ENCODE data around the gene G6PC3.

The G6PC3 gene

DNA sequence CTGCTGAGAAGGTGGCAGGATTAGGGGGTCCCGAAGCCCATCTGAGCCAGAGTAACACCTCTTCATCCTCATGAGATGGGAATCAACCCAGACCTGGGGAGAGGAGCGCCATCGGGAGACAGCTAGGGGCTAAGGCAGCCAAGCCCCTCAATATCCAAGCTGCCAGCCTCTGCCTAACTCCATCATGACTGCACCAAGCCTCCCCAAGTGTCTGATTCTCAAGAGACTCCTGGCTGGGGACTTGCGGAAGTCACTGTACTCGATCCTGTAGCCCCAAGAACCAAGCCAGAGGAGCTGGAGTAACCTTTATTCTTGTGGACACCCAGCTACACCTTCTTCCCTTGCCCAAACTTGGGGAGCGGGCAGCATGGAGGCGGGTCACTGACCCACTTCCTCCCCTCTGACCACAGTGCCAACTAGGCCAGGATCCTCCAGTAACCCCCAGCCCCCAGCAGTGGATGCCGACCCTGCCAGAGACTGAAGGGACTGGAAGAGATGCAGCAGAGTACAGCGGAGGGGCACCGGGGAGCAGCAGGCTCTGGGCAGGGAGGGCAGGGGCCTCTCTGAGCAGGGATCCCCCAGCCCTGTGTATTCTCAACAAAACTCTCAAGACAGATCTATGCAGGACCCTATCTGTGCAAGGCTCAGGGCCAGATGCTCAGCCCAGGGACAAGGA, 39.6 kb downstream of the G6PC3 start:
- TF ChIP-seq, protein P1, sequence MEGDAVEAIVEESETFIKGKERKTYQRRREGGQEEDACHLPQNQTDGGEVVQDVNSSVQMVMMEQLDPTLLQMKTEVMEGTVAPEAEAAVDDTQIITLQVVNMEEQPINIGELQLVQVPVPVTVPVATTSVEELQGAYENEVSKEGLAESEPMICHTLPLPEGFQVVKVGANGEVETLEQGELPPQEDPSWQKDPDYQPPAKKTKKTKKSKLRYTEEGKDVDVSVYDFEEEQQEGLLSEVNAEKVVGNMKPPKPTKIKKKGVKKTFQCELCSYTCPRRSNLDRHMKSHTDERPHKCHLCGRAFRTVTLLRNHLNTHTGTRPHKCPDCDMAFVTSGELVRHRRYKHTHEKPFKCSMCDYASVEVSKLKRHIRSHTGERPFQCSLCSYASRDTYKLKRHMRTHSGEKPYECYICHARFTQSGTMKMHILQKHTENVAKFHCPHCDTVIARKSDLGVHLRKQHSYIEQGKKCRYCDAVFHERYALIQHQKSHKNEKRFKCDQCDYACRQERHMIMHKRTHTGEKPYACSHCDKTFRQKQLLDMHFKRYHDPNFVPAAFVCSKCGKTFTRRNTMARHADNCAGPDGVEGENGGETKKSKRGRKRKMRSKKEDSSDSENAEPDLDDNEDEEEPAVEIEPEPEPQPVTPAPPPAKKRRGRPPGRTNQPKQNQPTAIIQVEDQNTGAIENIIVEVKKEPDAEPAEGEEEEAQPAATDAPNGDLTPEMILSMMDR (IDR thresholded peaks at IDR 0.05): no peak

DNA sequence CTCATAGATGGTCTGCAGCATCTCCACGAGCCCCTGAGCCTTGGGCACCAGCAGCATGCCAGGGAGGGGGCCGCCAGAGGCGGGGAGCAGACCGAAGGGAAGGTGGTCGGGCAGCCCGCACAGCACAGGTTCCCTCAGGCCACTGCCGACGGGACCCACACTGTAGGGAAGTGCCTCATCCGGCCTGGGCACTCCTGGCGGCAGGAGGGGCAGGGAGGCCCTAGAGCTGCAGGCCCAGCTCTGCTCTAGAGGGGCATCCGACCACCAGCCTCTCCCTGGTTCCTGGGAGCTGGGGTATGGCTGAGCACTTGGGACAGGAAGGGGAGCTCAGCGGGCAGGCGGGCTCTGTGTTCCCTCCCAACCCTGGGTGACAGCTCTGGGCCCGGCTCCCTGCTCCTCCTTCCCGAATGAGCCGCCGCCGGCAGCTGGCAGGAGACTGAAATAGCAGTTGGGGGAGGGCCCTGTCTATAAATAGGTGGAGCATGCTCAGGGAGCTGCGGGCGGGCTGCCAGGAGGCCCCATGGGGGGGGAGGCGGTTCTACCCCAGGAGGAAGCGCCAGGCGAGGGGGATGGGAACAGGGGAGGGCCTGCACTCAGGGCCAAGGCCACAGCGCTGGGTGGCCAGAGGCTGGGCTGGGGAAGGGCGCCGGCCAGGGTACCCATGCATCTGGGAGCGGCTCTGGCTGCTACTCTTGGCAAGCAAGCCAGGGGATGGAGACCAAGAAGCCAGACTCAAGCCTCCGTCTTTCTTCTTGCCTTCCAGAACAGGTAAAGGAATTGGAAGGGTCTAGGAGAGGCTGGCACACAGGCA, 40.5 kb downstream of the G6PC3 start:
- TF ChIP-seq, protein P1 (IDR thresholded peaks at IDR 0.05): no peak

DNA sequence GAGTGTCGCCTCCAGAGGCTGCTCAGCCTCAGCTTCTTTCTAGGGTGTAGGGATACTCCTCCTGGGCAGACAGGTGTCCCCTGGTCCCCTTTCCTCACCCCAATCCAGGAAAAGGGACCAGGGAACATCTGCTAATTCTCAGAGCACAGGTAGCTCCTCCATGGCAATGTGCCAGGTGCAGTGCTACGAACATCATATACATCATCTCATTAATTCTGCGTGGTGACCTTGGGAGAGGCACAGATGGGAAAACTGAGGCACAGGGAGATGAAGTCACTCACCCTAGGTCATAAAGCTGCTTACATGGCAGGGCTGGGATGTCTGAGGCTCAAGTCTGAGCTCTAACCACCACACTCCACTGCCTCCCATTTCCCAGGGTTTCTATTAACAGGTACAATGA, 41.2 kb downstream of the G6PC3 start:
- TF ChIP-seq, protein P1 (IDR thresholded peaks at IDR 0.05): no peak

DNA sequence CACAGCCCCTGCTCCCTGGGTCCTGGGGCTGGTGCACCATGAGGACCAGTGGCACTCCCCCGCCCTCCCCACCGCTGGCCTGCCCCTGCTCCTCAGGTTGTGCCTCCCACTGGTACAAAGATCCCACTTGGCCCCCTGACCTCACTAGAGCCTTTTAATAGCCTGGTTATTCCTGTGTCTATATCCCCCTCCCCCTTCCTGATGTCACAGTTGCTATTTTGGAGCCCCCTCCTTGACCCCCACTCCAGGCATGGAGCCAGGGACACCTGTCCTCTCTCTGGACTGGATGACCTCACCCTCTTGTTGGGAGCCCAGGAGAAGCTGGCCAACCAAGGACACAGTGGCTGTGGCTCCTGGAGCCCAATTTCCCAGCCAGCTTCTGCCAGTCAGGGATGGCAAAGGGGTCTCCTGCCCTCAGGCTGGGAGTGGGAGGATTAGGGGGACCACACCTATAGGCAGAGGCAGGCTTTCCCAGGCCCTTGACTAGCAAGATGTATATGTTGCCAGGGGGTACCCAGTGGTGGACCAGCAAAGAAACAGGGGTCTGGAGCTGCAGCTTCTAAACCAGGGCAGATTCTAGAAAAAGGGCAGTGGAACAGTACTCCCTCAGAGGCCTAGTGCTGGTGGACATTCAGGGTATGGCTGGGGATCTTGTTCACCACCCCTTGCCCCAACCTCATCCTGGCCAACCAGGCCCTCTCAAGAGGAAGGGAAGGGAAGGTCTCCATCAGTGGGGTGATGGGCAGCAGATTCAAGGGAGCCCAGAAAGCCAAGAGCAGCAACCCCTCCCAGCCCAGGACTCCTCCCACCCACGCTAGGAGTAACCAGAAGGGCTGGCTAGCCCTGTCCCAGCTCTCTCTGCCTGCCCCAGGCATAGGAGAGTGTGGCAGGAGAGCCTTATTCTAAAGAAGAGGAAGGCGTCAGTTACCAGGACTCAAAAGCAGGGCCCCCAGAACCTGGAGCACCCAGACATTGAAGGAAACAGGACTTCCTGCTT, 42.0 kb downstream of the G6PC3 start:
- TF ChIP-seq, protein P1 (IDR thresholded peaks at IDR 0.05): no peak

DNA sequence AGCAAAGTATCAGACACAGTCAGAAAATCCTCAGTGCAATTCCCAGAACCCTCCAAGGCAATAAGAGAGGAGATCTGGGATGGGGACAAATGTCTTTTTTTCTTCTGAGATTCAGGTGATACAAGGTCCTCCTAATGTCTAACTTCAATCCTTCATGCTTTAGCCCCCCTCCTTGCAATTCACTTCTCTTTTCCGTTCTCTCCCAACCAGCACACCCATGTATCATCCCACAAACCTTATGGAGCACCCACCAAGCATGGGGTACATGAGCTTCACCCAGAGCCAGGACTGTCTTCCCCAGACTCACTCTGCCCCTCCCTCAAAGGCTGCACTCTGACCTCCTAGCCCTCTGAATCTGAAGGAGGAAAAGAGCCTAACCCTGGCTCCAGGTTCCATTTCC, 42.8 kb downstream of the G6PC3 start:
- TF ChIP-seq, protein P1 (IDR thresholded peaks at IDR 0.05): no peak

DNA sequence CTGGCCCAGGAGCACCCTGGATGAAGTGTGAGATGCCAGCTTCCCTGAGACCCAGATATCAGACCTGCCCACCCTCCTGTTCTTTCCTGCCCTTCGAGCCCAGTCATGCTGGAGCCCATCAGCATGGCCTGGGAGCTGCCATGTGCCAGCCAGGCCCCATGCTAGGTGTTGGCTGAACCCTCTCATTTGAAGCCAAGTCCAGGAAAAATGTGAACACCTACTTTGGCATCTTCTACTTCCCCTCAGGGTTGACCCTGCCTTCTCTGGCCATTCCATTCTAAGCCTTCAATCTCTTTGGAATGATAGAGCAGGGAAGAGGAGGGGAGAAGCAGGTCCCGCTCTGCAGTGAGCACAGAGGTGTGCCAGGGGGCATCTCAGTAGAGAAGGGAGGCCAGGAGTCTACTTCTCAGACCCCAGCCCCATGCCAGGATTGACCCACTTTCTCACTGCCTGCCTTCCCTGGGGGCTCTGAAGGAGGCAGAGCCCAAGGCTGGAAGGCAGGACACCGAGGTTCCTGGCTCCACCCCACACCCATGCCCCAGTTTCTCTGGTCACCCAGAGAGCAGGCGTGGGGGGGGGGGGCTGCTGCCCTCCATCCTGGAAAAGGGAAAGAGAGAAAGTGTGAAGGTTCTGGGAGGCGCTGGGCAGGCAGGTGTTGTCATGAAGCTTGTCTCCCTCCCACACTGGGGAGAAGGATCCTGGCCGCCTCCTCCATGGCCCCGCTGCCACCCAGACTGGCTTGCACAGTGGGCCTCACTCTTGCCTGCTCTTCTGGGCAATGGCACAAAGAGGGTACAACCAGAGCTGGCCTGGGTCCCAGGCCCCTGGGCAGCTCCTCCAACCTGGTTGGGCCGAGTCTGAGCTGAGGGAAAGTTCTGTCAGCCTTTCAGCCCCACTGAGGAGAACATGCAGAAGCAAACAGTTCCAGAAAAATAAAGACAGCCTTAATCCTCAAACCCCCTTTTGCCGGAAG, 43.6 kb downstream of the G6PC3 start:
- TF ChIP-seq, protein P1 (IDR thresholded peaks at IDR 0.05): no peak

Measured in LNCAP (cell line).